Suprapubic skin (tissue), 4 donors: ENCODE results near the gene SSRP1.

Experiments
- EP300 ChIP-seq: sonication (generic); formaldehyde crosslinking; IDR thresholded peaks from one replicate; pipeline ENCODE4 v1.6.1; 2017; ENCODE audit warnings: antibody characterized with exemption
- POLR2A ChIP-seq, 2 donors: fragments of 450-650 bp; IDR thresholded peaks; one replicate each; pipeline ENCODE4 v1.6.1; 2017; ENCODE audit warnings: antibody characterized with exemption in 2 of 2, mild to moderate bottlenecking in 2 of 2, moderate library complexity in 2 of 2
- POLR2AphosphoS5 ChIP-seq, 3 donors: sonication (generic); formaldehyde crosslinking; IDR thresholded peaks; one replicate each; pipeline ENCODE4 v1.6.1; 2017; ENCODE audit warnings: antibody characterized with exemption in 3 of 3
- TF ChIP-seq, protein P1 (sequence below), 2 donors: fragments of 200-600 bp in 1 of 2; fragments of 450-650 bp in 1 of 2; sonication (generic) in 1 of 2; IDR thresholded peaks; one replicate each; pipeline ENCODE4 v1.5.1; 2016 to 2019; ENCODE audit warnings: antibody characterized with exemption in 2 of 2, mild to moderate bottlenecking in 1 of 2, moderate library complexity in 1 of 2

DNA sequence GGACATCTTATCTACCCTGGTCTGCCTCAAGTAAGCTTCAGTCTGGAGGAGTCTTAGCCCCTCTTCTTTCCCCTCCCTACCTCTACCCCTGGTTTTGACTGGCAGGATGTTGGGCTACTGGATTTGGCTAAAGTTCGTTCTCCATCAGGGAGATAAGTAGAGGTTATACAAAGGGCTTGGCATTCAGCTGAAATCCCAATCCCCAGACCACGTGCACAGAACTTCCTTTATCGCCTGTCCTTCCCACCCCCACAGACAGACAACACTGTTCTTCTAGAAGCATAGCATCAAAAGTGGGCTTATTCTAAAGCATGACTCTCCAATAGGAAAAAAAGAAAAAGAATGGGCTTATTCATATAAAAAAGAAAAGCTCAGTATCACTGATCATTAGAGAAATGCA, 37.5 kb upstream of the SSRP1 start:
- TF ChIP-seq, protein P1, sequence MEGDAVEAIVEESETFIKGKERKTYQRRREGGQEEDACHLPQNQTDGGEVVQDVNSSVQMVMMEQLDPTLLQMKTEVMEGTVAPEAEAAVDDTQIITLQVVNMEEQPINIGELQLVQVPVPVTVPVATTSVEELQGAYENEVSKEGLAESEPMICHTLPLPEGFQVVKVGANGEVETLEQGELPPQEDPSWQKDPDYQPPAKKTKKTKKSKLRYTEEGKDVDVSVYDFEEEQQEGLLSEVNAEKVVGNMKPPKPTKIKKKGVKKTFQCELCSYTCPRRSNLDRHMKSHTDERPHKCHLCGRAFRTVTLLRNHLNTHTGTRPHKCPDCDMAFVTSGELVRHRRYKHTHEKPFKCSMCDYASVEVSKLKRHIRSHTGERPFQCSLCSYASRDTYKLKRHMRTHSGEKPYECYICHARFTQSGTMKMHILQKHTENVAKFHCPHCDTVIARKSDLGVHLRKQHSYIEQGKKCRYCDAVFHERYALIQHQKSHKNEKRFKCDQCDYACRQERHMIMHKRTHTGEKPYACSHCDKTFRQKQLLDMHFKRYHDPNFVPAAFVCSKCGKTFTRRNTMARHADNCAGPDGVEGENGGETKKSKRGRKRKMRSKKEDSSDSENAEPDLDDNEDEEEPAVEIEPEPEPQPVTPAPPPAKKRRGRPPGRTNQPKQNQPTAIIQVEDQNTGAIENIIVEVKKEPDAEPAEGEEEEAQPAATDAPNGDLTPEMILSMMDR (IDR thresholded peaks at IDR 0.05): no peak
- no peak for TF ChIP-seq POLR2A (IDR thresholded peaks at IDR 0.05)
- no peak for TF ChIP-seq POLR2AphosphoS5 (IDR thresholded peaks at IDR 0.05)
- TF ChIP-seq EP300: no peak
